GM13976 (cell line): ENCODE data around the gene CSF2RB.

Source experiments
- DNase-seq: peaks from one replicate; pipeline ENCODE4 v3.0.0; 2012; ENCODE audit warnings: low spot score
- in situ Hi-C: fragments of 300-500 bp; cut with MboI; formaldehyde crosslinking; loops from one replicate; pipeline ENCODE4 v1.12.0; 2022; ENCODE audit warnings: low sequenced_read_pairs, mixed read lengths, inconsistent platforms; ENCODE audit not compliant: unreplicated experiment
- TF ChIP-seq, protein P1 (sequence below): IDR thresholded peaks from 2 replicates; pipeline ENCODE4 v1.5.1; 2012; ENCODE audit warnings: borderline replicate concordance, mild to moderate bottlenecking; ENCODE audit not compliant: insufficient read depth; ENCODE audit errors: extremely low read depth, missing control alignments, control extremely low read depth

Gene CSF2RB

DNA sequence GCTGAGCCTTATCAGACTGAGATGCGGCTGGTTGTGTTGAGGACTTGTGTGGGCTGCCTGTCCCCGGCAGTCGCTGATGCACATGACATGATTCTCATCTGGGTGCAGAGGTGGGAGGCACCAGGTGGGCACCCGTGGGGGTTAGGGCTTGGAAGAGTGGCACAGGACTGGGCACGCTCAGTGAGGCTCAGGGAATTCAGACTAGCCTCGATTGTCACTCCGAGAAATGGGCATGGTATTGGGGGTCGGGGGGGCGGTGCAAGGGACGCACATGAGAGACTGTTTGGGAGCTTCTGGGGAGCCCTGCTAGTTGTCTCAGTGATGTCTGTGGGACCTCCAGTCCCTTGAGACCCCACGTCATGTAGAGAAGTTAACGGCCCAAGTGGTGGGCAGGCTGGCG is 25.5 kb downstream of the CSF2RB start:
- TF ChIP-seq, protein P1, sequence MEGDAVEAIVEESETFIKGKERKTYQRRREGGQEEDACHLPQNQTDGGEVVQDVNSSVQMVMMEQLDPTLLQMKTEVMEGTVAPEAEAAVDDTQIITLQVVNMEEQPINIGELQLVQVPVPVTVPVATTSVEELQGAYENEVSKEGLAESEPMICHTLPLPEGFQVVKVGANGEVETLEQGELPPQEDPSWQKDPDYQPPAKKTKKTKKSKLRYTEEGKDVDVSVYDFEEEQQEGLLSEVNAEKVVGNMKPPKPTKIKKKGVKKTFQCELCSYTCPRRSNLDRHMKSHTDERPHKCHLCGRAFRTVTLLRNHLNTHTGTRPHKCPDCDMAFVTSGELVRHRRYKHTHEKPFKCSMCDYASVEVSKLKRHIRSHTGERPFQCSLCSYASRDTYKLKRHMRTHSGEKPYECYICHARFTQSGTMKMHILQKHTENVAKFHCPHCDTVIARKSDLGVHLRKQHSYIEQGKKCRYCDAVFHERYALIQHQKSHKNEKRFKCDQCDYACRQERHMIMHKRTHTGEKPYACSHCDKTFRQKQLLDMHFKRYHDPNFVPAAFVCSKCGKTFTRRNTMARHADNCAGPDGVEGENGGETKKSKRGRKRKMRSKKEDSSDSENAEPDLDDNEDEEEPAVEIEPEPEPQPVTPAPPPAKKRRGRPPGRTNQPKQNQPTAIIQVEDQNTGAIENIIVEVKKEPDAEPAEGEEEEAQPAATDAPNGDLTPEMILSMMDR: no peak
- in situ Hi-C loops: no loop called here
- DNase-seq: no peak

DNA sequence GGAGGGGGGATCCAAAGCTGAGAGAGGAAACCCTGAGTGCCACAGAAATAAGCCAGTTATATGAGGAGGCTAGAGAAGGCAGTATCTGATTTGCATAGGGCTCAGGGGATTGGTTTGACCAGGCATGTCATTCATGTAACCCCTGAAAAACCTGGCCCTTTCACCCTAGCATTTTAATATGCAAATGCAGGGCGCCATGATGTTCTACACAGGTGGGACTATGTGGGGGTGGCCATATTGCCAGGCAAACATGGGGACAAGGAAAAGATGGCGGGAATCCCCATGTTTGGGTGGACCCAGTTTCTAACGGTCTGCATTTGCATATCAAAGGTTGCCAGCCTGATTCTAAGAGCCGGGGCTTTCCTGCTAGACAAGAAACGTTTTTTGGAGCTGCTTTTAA is 27.2 kb downstream of the CSF2RB start:
- DNase-seq: peak; percentile 53
- TF ChIP-seq, protein P1: no peak
- in situ Hi-C loops: no loop called here

DNA sequence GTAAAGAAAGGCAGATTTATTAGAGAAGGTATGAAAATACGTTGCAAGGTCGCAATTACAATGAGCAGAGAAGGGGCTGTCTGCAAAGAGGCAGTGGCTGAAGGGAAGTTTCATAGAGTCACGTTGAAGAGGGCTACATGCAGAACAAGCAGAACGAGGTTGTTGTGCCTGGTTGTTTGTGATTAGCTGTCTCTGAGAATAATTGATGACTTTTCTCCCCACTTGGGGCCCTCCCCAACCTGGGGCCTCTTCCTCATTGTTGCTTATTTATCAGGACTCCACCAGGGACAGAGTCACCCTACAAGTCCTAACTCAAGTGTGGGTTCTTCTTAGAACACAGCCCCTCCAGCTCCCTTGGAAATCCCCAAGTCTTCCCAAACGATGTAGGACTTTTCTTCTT is 29.1 kb downstream of the CSF2RB start:
- TF ChIP-seq, protein P1: no peak
- in situ Hi-C loops: no loop called here
- DNase-seq: no peak

DNA sequence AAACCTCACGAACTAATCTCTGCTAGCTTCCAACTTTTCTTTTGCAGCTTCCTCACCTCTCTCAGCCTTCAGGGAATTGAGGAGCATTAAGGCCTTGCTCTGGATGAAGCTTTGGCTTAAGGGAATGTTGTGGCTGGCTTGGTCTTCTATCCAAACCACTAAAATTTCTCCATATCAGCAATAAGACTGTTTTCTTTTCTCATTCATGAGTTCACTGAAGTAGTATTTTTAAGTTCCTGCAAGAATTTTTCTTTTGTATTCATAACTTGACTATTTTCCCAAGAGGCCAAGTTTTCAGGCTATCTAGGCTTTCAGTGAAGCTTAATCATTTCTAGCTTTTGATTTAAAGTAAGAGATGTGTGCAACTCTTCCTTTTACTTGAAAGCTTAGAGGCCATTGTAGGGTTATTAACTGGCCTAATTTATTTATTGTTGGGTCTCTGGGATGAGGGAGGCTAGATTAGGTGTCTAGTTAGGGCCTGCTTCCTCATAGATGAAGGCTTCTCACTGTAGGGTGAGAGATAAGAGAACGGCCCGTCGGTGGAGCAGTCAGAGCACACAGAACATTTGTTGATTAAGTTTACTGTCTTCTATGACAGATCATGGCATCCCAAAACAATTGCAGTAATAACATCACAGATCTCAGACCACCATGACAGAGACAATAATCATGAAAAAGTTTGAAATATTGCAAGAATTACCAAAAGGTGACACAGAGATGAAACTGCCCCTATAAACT is 33.2 kb downstream of the CSF2RB start:
- in situ Hi-C loops: no loop called here
- TF ChIP-seq, protein P1: no peak
- peak; percentile 45 for DNase-seq

DNA sequence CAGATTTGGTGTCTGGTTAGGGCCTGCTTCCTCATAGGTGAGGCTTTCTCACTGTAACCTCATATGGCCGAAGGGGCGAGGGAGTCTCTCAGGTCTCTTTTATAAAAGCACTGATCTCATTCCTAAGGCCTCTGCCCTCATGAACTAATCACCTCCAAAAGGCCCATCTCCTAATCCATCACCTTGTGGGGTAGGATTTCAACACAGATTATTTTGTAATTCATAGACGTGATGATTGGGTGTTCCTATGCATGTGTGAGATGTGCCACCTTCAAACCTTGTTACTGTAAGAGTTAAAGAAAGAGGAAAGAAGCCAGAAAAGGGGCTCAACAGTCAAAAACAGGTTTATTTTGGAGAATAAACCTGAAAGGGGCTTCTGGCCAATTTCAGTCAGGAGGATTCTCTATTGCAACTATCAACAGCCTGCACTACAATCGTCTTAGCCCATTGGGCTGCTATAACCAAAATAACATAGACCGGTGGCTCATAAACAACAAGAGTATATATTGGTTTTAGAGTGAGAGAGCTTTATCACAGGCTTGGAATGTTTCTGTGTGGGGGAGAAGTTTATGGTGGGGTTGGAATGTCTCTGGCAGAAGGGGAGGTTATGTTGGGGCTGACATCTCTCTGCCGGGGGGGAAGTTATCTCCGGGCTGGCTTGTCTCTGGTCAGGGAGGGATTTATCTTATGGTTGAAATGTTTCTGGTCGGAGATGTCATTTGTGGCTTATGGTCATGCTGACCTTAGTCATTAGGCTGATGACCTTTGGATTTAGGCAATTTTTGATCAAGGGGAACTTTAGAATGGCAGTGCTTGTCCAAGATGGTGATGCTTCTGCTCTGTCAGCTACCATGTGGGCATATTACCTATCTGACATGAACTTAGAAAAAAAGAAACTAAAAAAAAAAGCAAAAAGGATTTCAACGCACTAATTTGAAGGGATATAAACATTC is 35.1 kb downstream of the CSF2RB start:
- DNase-seq: no peak
- in situ Hi-C loops: no loop called here
- TF ChIP-seq, protein P1: no peak

DNA sequence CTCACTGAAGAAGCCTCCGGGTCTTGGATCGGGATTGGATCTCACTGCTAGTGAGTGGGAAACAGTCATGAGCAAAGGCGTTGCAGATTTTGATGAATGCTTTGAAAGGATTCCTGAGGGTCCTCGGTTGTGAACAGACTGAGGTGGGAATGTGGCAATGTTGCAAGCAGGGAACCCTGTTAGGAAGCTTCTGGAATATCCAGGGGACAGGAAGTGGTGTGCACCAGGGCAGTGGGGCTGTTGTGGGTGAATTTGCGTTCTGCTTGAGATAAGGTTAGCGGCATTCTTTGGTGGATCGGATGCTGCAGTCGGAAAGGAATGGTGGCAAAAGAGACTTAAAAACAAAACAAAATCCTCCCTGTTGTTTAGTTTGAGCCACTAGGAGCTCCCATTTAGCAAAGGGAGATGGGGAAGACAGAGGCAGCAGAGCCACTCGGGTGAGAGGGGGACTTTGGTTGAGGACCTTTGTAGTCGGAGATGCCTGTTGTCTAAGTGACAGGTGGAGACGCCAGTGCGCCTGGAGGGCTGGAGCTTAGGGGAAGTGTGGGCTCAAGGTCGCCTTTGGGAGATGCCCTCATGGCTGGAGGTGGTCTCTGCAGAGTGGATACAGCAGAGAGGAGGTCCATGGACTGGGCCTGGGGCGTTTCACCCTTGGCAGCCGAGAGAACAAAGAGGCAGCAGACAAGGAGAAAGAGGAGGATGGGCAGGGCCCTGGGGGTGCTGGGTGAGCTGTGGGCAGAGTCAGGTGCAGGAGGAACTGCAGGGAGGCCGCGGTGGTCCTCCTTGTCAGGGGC is 37.6 kb downstream of the CSF2RB start:
- no peak for DNase-seq
- TF ChIP-seq, protein P1: no peak
- in situ Hi-C loops: no loop called here
